WTC11 (cell line): ENCODE data around the gene DMRTA2. TPM values are rescaled to one million over a fixed set of nuclear protein-coding genes. Genes with fewer than 3 reads are reported as not detected.

Experiments
- ATAC-seq: fragments of 200-7000 bp; cut with Tn5 transposase; 2 replicates; pipeline ENCODE4 v1.10.0; 2021; ENCODE audit warnings: mild to moderate bottlenecking, moderate library complexity
- CTCF ChIA-PET: fragments of 300-600 bp; sonication (Branson Sonifier 250); formaldehyde crosslinking; loops from one replicate; lab custom pipeline; 2021; ENCODE audit warnings: antibody characterized with exemption; lab: Charles Lee
- POLR2A ChIA-PET: fragments of 350-600 bp; sonication (Branson Sonifier 250); formaldehyde crosslinking; loops from one replicate; lab custom pipeline; 2021; ENCODE audit warnings: antibody characterized with exemption; lab: Charles Lee
- DNase-seq: peaks from one replicate; pipeline ENCODE4 v3.0.0; 2021; ENCODE audit warnings: low spot score
- H3K27ac Mint-ChIP-seq: 2 replicates; pipeline ENCODE4 v1.8.0; 2021; ENCODE audit warnings: mixed read lengths
- H3K27me3 Mint-ChIP-seq: 2 replicates; pipeline ENCODE4 v1.8.0; 2021; ENCODE audit warnings: low read depth, mild to moderate bottlenecking, moderate library complexity, mixed read lengths
- H3K36me3 Mint-ChIP-seq: 2 replicates; pipeline ENCODE4 v1.8.0; 2021; ENCODE audit warnings: mixed read lengths
- H3K4me1 Mint-ChIP-seq: 2 replicates; pipeline ENCODE4 v1.8.0; 2022; ENCODE audit warnings: mixed read lengths
- H3K4me3 Mint-ChIP-seq: 2 replicates; pipeline ENCODE4 v1.8.0; 2021; ENCODE audit warnings: mild to moderate bottlenecking, moderate library complexity, mixed read lengths
- H3K9me3 Mint-ChIP-seq: 2 replicates; pipeline ENCODE4 v1.8.0; 2021; ENCODE audit warnings: mixed read lengths
- ATF2 ChIP-seq: sonication (generic); formaldehyde crosslinking; IDR thresholded peaks from 2 replicates; pipeline ENCODE4 v1.8.1; 2022; ENCODE audit warnings: low read depth, missing genetic modification reagents, borderline replicate concordance
- CBFB ChIP-seq: sonication (generic); formaldehyde crosslinking; IDR thresholded peaks from 2 replicates; pipeline ENCODE4 v1.8.1; 2022; ENCODE audit warnings: mild to moderate bottlenecking, low read depth, missing genetic modification reagents
- ETV6 ChIP-seq: sonication (generic); formaldehyde crosslinking; IDR thresholded peaks from 2 replicates; pipeline ENCODE4 v1.8.1; 2022; ENCODE audit warnings: mild to moderate bottlenecking, missing genetic modification reagents
- FOXP1 ChIP-seq: sonication (generic); formaldehyde crosslinking; IDR thresholded peaks from 2 replicates; pipeline ENCODE4 v1.8.0; 2022; ENCODE audit warnings: missing genetic modification reagents, mild to moderate bottlenecking, moderate library complexity, borderline replicate concordance
- GTF2I ChIP-seq: fragments of 250-450 bp; sonication (Bioruptor Pico); conservative IDR thresholded peaks from 2 replicates; pipeline ENCODE4 v1.4.0; 2021; ENCODE audit warnings: mild to moderate bottlenecking
- JUN ChIP-seq: sonication (generic); formaldehyde crosslinking; IDR thresholded peaks from 2 replicates; pipeline ENCODE4 v1.8.0; 2023; ENCODE audit warnings: mild to moderate bottlenecking, missing genetic modification reagents
- KAT7 ChIP-seq: sonication (generic); formaldehyde crosslinking; IDR thresholded peaks from 2 replicates; pipeline ENCODE4 v1.8.1; 2023; ENCODE audit warnings: missing genetic modification reagents, mild to moderate bottlenecking, borderline replicate concordance
- NFATC4 ChIP-seq: fragments of 250-450 bp; sonication (Bioruptor Pico); IDR thresholded peaks from 2 replicates; pipeline ENCODE4 v1.9.0; 2021; ENCODE audit warnings: mild to moderate bottlenecking
- NFYB ChIP-seq: sonication (generic); formaldehyde crosslinking; conservative IDR thresholded peaks from 2 replicates; pipeline ENCODE4 v1.8.0; 2022; ENCODE audit warnings: low read depth, missing genetic modification reagents
- TP53 ChIP-seq: sonication (generic); formaldehyde crosslinking; IDR thresholded peaks from 2 replicates; pipeline ENCODE4 v1.8.1; 2023; ENCODE audit warnings: mild to moderate bottlenecking, missing genetic modification reagents
- ZNF219 ChIP-seq: sonication (generic); formaldehyde crosslinking; IDR thresholded peaks from 2 replicates; pipeline ENCODE4 v1.8.0; 2023; ENCODE audit warnings: missing genetic modification reagents, mild to moderate bottlenecking, borderline replicate concordance
- ZNF317 ChIP-seq: sonication (generic); formaldehyde crosslinking; IDR thresholded peaks from 2 replicates; pipeline ENCODE4 v1.8.1; 2023; ENCODE audit warnings: low read depth, mild to moderate bottlenecking, moderate library complexity, missing genetic modification reagents, borderline replicate concordance
- ZNF425 ChIP-seq: fragments of 250-450 bp; sonication (Bioruptor Pico); conservative IDR thresholded peaks from 2 replicates; pipeline ENCODE4 v1.9.0; 2021; ENCODE audit warnings: mild to moderate bottlenecking
- total RNA-seq: library from RNA; stranded (reverse); gene quantifications from 3 replicates; pipeline ENCODE4 v1.2.3, GENCODE V29; 2021
- TF ChIP-seq, protein P1 (sequence below): sonication (generic); formaldehyde crosslinking; IDR thresholded peaks from 2 replicates; pipeline ENCODE4 v1.8.0; 2022; ENCODE audit warnings: mild to moderate bottlenecking, missing genetic modification reagents
- TF ChIP-seq, protein P2 (sequence below): sonication (generic); formaldehyde crosslinking; IDR thresholded peaks from 2 replicates; pipeline ENCODE4 v1.8.1; 2023; ENCODE audit warnings: mild to moderate bottlenecking, missing genetic modification reagents, moderate library complexity
- TF ChIP-seq, protein P3 (sequence below): sonication (generic); formaldehyde crosslinking; IDR thresholded peaks from 2 replicates; pipeline ENCODE4 v1.8.0; 2022; ENCODE audit warnings: mild to moderate bottlenecking, missing genetic modification reagents
- TF ChIP-seq, protein P4 (sequence below): fragments of 250-450 bp; sonication (Bioruptor Pico); IDR thresholded peaks from 2 replicates; pipeline ENCODE4 v2.1.2; 2022; ENCODE audit warnings: mild to moderate bottlenecking, moderate library complexity
- TF ChIP-seq, protein P5 (sequence below): sonication (generic); formaldehyde crosslinking; IDR thresholded peaks from 2 replicates; pipeline ENCODE4 v1.8.1; 2023; ENCODE audit warnings: mild to moderate bottlenecking, moderate library complexity, missing genetic modification reagents

Gene DMRTA2
- total RNA-seq, 1 experiment from 2014 or later = not detected

GRCh38 chr1:50422675-50422945 is 633 bp downstream of the DMRTA2 start:
- peaks cover 64% of the 10 kb centered on the region for H3K4me1 Mint-ChIP-seq
- ChIA-PET CTCF (interaction anchor here (0.8 to 2.1 kb wide), 4 partner anchors 8 to 182 kb away, joined by 3 to 8 read pairs (median 4); no protein-coding TSS in a partner anchor), POLR2A (interaction anchor here (0.9 kb wide), 1 partner anchor 8 kb away, joined by 4 read pairs; no protein-coding TSS in a partner anchor)
- no peaks in the 10 kb centered on the region for H3K9me3 Mint-ChIP-seq
- peak overlapping the region; percentile 75 for H3K4me3 Mint-ChIP-seq
- no peak for DNase-seq
- TF ChIP-seq, protein P1, sequence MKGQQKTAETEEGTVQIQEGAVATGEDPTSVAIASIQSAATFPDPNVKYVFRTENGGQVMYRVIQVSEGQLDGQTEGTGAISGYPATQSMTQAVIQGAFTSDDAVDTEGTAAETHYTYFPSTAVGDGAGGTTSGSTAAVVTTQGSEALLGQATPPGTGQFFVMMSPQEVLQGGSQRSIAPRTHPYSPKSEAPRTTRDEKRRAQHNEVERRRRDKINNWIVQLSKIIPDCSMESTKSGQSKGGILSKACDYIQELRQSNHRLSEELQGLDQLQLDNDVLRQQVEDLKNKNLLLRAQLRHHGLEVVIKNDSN (CRISPR knock-in tag) = no peak
- TF ChIP-seq ZNF219 (CRISPR knock-in tag) (no peak), ZNF425 (CRISPR knock-in tag) (no peak), ZNF317 (CRISPR knock-in tag) (no peak), NFATC4 (no peak), GTF2I (CRISPR knock-in tag) (no peak), ETV6 (CRISPR knock-in tag) (no peak)
- TF ChIP-seq, protein P2, sequence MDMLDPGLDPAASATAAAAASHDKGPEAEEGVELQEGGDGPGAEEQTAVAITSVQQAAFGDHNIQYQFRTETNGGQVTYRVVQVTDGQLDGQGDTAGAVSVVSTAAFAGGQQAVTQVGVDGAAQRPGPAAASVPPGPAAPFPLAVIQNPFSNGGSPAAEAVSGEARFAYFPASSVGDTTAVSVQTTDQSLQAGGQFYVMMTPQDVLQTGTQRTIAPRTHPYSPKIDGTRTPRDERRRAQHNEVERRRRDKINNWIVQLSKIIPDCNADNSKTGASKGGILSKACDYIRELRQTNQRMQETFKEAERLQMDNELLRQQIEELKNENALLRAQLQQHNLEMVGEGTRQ (CRISPR knock-in tag) = no peak
- H3K36me3 Mint-ChIP-seq = peaks cover 7% of the 10 kb centered on the region
- no peak for ATAC-seq
- H3K27ac Mint-ChIP-seq = no peak overlapping the region
- H3K27me3 Mint-ChIP-seq = peaks cover 97% of the 10 kb centered on the region

DNA sequence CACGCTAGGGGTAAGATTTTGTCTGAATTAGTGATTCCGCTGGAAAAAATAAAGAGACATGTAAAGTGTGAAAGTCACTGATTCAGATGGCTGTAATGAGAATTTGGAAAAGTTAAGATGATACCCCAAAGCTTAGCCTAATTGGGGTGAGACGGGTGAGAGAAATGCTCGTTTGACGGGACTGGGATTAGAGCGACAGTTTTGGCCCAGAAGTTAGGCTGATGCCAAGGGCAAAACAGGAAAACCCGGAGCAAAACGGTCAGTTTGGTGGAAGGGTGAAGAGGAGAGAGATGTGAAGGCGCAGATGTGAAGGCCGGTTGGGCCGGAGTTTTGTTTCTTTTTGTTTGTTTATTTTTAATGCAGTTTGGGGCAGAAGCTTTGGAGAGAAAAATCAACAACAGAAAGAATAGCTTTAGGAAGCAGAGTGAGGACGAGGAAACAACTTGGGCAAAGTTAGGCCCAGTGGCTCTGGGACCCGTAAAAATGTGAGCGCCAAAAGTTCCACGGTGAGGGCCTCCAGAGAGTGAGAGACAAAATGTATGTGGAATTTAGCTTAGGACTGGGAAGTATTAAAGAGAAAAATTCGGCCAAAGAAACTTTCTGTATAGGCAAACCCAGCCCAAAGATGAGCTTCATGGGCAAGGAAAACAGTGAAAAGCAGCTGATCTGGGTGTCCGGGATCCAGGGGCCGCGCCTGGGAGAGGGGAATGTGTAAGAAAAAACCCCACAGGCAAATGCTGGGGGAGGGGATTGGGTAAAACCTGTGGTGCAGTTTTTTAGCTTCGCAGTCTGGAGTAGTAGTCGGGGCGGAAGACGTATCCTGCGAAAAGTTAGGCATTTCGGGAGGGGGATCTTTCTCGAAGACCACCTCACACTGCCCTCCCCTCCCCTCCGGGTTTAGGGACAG is 1.2 kb downstream of the DMRTA2 start:
- ATAC-seq (no peak), DNase-seq (peak; percentile 33)
- peak overlapping the region; percentile 75 for H3K4me3 Mint-ChIP-seq
- ChIA-PET POLR2A (interaction anchor here (0.9 to 1.3 kb wide), 2 partner anchors 8 to 9 kb away, joined by 3 to 4 read pairs; no protein-coding TSS in a partner anchor), CTCF (interaction anchor here (0.8 to 1.3 kb wide), 3 partner anchors 9 to 74 kb away, joined by 3 to 4 read pairs (median 3); no protein-coding TSS in a partner anchor)
- no peak overlapping the region for H3K27ac Mint-ChIP-seq
- peaks cover 7% of the 10 kb centered on the region for H3K36me3 Mint-ChIP-seq
- H3K4me1 Mint-ChIP-seq = peaks cover 62% of the 10 kb centered on the region
- peaks cover 97% of the 10 kb centered on the region for H3K27me3 Mint-ChIP-seq
- H3K9me3 Mint-ChIP-seq = no peaks in the 10 kb centered on the region
- TF ChIP-seq FOXP1 (CRISPR knock-in tag) (no peak), NFYB (CRISPR knock-in tag) (no peak), KAT7 (no peak), GTF2I (CRISPR knock-in tag) (no peak), ZNF219 (CRISPR knock-in tag) (no peak), CBFB (CRISPR knock-in tag) (no peak)
- TF ChIP-seq, protein P3, sequence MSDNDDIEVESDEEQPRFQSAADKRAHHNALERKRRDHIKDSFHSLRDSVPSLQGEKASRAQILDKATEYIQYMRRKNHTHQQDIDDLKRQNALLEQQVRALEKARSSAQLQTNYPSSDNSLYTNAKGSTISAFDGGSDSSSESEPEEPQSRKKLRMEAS (CRISPR knock-in tag) = no peak
- TF ChIP-seq, protein P4, sequence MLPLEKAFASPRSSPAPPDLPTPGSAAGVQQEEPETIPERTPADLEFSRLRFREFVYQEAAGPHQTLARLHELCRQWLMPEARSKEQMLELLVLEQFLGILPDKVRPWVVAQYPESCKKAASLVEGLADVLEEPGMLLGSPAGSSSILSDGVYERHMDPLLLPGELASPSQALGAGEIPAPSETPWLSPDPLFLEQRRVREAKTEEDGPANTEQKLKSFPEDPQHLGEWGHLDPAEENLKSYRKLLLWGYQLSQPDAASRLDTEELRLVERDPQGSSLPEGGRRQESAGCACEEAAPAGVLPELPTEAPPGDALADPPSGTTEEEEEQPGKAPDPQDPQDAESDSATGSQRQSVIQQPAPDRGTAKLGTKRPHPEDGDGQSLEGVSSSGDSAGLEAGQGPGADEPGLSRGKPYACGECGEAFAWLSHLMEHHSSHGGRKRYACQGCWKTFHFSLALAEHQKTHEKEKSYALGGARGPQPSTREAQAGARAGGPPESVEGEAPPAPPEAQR = no peak

GRCh38 chr1:50421366-50421748 is 1.9 kb downstream of the DMRTA2 start:
- TF ChIP-seq ATF2 (CRISPR knock-in tag) (no peak), TP53 (no peak), JUN (CRISPR knock-in tag) (no peak)
- TF ChIP-seq, protein P5, sequence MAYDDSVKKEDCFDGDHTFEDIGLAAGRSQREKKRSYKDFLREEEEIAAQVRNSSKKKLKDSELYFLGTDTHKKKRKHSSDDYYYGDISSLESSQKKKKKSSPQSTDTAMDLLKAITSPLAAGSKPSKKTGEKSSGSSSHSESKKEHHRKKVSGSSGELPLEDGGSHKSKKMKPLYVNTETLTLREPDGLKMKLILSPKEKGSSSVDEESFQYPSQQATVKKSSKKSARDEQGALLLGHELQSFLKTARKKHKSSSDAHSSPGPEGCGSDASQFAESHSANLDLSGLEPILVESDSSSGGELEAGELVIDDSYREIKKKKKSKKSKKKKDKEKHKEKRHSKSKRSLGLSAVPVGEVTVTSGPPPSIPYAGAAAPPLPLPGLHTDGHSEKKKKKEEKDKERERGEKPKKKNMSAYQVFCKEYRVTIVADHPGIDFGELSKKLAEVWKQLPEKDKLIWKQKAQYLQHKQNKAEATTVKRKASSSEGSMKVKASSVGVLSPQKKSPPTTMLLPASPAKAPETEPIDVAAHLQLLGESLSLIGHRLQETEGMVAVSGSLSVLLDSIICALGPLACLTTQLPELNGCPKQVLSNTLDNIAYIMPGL (CRISPR knock-in tag) = 0 out of 2 replicates have a peak, but pooled peaks have one; percentile 12
- DNase-seq (peak; percentile 37), ATAC-seq (no peak)
- H3K9me3 Mint-ChIP-seq = no peaks in the 10 kb centered on the region
- H3K4me1 Mint-ChIP-seq = peaks cover 68% of the 10 kb centered on the region
- CTCF ChIA-PET = interaction anchor here (1.3 kb wide), 1 partner anchor 51 kb away, joined by 4 read pairs; no protein-coding TSS in a partner anchor
- H3K36me3 Mint-ChIP-seq = peaks cover 7% of the 10 kb centered on the region
- no peak overlapping the region for H3K27ac Mint-ChIP-seq
- peak overlapping the region; percentile 75 for H3K4me3 Mint-ChIP-seq
- H3K27me3 Mint-ChIP-seq = peaks cover 97% of the 10 kb centered on the region
- POLR2A ChIA-PET = interaction anchor here (1.3 kb wide), 1 partner anchor 8 kb away, joined by 3 read pairs; no protein-coding TSS in a partner anchor
